Psoas muscle (tissue), 8 donors: ENCODE results near the gene SLC25A29. TPM values are rescaled to one million over a fixed set of nuclear protein-coding genes. Genes with fewer than 3 reads are reported as not detected.

Experiments used
- ATAC-seq, 4 donors: fragments of 200-7000 bp; cut with Tn5 transposase; one replicate each; pipeline ENCODE4 v1.9.1; 2020; ENCODE audit warnings: moderate library complexity in 3 of 4, mild to moderate bottlenecking in 2 of 4
- DNase-seq, 2 donors: peaks; one replicate each; pipeline ENCODE4 v3.0.0-alpha.2; 2020
- H3K27ac ChIP-seq: fragments of 200-600 bp; one replicate; pipeline ENCODE4 v1.8.0; 2022
- H3K27me3 ChIP-seq, 3 donors: fragments of 200-600 bp in 1 of 3; one replicate each; pipeline versions ENCODE4 v1.6.1 to v1.8.0; 2013 to 2022; ENCODE audit warnings: low read length in 2 of 3, mild to moderate bottlenecking in 2 of 3, moderate library complexity in 1 of 3; ENCODE audit not compliant: insufficient read depth in 3 of 3
- H3K36me3 ChIP-seq, 2 donors: fragments of 200-600 bp in 1 of 2; one replicate each; pipeline versions ENCODE4 v1.6.1 to v1.8.0; 2013 to 2022; ENCODE audit warnings: low read depth in 1 of 2, mild to moderate bottlenecking in 1 of 2, moderate library complexity in 1 of 2; ENCODE audit not compliant: insufficient read depth in 1 of 2
- H3K4me1 ChIP-seq: fragments of 200-600 bp; one replicate; pipeline ENCODE4 v1.8.0; 2022
- H3K4me3 ChIP-seq: fragments of 200-600 bp; one replicate; pipeline ENCODE4 v1.8.0; 2022; ENCODE audit warnings: mild to moderate bottlenecking
- H3K9me3 ChIP-seq: fragments of 200-600 bp; one replicate; pipeline ENCODE4 v1.8.0; 2022
- WGBS, 3 donors: extraction: QIAGEN DNeasy Blood & Tissue Kit; methylation state at CpG; one replicate each; pipeline versions ENCODE4 v1.1.6 to v1.1.7; 2013; 5-methylcytosine and 5-hydroxymethylcytosine counted together
- intact Hi-C, 2 donors: fragments of 100-400 bp; cut with DNase I; formaldehyde crosslinking; loops; one replicate each; pipeline versions ENCODE4 v1.11.0 to v1.14.2; 2022
- polyA plus RNA-seq, 3 donors: library from polyadenylated mRNA; stranded (reverse); fragments of 200-250 nt; gene quantifications; one replicate each; pipeline ENCODE4 v1.2.3, GENCODE V29; 2013
- total RNA-seq, 4 donors: library from RNA; stranded (reverse); fragmentation: NEBNext Ultra II Directional in 2 of 4; extraction: Animal tissue kit (Norgen Biotek cat#: 25700) in 2 of 4; gene quantifications; one replicate each; pipeline versions ENCODE4 v1.2.1 to v1.2.4, GENCODE V29; 2021 to 2023
- TF ChIP-seq, protein P1 (sequence below): fragments of 200-600 bp; IDR thresholded peaks from one replicate; pipeline ENCODE4 v1.8.0; 2022; ENCODE audit warnings: antibody characterized with exemption
- donor health status: healthy with polysubstance abuse.
- donor health status: DM: no; HTN: no; CAD: no; lungs with moderate emphysema.
- donor health status: Bipolar disorder and iron deficiency.
- donor health status: healthy.
- donor health status: DM: yes; HTN: yes; CAD: no.
- donor health status: DM: no; HTN: no; CAD: no.
- donor health status: DM: no; HTN: no; CAD: no.
- donor health status: DM: yes; HTN: yes; CAD: no.

SLC25A29 gene
- total and polyA plus RNA-seq, 7 donors, result 4.5 to 14.8 (median 6.7) TPM

DNA sequence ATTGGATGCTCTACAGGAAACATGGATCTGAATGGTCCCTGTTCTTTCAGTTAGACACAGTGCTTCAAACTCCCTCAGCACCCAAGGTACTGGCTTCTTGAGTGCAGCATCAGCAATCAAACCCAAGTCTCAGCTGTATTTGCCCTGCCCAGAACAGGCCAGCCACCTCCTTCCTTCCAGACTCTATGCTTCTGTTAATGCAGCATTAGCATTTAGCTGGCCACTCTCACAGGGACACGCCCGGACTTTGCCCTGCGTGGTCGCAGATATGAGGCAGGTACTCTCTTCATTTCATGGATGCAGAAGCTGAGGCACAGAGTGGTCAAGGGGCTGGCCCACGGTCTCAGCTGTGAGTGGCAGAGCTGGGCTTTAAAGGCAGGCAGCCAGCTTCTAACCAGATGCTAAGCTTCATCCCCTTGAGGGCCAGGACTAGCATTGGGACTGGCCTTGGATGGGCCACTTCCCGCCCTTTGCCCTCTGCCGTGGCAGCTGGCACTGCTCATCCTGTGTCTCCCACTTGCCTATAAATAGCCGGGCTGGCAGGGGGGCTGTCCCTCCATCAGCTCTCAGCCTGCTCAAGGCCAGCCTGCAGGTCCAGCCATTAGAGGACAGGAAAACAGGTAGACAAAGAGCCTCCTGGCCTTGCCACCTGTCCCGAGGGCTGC is 15.4 kb upstream of the SLC25A29 start:
- DNase-seq (no peak), ATAC-seq (peak in 1 of 4 donors; percentile 34)
- WGBS, 3 donors, result 58 to 64% (median 60%) methylated on average over 9 of the region's 9 CpGs
- Histone ChIP-seq H3K27me3 (no peaks in the 10 kb centered on the region), H3K36me3 (no peaks in the 10 kb centered on the region), H3K27ac (no peak overlapping the region), H3K4me3 (no peak overlapping the region), H3K9me3 (no peaks in the 10 kb centered on the region), H3K4me1 (no peaks in the 10 kb centered on the region)
- TF ChIP-seq, protein P1, sequence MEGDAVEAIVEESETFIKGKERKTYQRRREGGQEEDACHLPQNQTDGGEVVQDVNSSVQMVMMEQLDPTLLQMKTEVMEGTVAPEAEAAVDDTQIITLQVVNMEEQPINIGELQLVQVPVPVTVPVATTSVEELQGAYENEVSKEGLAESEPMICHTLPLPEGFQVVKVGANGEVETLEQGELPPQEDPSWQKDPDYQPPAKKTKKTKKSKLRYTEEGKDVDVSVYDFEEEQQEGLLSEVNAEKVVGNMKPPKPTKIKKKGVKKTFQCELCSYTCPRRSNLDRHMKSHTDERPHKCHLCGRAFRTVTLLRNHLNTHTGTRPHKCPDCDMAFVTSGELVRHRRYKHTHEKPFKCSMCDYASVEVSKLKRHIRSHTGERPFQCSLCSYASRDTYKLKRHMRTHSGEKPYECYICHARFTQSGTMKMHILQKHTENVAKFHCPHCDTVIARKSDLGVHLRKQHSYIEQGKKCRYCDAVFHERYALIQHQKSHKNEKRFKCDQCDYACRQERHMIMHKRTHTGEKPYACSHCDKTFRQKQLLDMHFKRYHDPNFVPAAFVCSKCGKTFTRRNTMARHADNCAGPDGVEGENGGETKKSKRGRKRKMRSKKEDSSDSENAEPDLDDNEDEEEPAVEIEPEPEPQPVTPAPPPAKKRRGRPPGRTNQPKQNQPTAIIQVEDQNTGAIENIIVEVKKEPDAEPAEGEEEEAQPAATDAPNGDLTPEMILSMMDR, result no peak
- intact Hi-C loops, result no loop called here

DNA sequence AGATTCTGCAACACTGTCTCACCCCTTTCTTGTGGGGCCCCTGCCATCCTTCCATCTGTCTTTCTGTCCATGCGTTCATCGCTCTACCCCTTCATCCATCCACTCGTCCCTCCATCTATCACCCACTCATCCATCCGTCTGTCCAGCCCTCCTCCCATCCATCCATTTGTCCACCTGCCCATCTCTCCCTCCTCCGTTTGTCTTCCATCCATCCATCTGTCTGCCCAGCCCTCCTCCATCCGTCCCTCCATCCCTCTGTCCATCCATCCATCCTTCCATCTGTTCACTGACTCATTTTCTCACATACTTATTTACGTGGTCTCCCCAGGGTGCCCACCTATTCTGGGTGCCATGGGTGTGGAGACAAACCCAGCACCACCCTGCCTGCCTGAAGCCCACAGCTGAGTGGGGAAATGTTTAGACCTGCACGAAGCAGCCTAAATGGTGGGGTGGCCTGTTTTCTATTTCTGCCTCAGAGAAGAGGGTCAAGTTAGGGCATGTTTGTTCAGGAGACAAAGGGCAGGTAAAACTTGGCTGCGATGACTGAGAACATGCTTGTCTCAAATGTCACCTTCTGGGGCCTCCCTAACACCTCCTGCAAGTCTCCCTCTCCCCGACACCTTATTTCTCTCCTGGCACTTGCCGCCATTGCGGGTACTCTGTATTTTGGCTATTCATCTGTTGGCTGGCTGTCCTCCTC is 14.1 kb upstream of the SLC25A29 start:
- Histone ChIP-seq H3K27me3 (no peaks in the 10 kb centered on the region), H3K9me3 (no peaks in the 10 kb centered on the region), H3K36me3 (no peaks in the 10 kb centered on the region), H3K27ac (no peak overlapping the region), H3K4me1 (no peaks in the 10 kb centered on the region), H3K4me3 (no peak overlapping the region)
- WGBS, 3 donors, result 90 to 92% (median 90%) methylated on average over 12 of the region's 12 CpGs
- TF ChIP-seq, protein P1, result no peak
- DNase-seq (no peak), ATAC-seq (no peak)
- intact Hi-C loops, result no loop called here

DNA sequence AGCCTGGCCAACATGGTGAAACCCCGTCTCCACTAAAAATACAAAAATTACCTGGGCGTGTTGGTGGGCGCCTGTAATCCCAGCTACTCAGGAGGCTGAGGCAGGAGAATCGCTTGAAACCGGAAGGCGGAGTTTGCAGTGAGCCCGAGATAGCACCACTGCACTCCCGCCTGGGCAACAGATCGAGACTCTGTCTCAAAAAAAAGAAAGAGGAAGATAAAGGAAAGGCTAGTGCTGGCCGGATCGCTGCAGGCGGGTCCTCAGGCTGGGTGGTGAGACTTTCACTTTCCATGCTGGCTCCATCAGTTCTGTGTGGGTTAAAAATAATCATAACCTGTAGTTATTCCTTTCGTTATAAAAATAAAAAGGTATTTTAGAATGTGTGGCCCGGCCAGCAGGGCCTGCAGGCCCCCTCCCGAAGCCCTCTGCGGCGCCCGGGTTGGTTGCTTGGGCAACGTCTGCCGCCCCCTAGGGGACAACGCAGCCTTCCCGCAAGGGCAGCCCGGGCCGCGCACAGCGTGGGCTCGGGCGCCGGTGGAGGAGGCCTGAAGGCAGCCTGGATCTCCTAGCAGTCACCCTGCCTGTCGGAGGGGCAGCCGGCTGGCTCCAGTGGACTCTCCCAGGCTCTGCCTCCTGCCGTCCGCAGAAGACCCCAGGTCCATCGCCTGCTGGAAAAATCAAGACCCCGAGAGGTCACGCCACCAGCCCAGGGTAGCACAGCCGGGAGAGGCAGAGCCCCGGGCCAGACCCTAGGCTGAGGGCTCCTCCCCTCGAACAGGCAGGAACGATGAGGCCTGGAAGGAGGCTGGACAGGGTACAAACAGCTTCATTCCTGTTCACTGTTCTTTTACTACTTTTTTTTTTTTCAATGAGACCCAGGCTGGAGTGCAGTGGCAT is 11.9 kb upstream of the SLC25A29 start:
- peak overlapping the region; percentile 11 for H3K27ac ChIP-seq
- TF ChIP-seq, protein P1, result peak; percentile 75
- 29 to 37% (median 30%) methylated on average over 40 of the region's 40 CpGs for WGBS, 3 donors
- no peaks in the 10 kb centered on the region for H3K36me3 ChIP-seq
- ATAC-seq (peak; percentile 79 to 93 (median 86)), DNase-seq (peak; percentile 78 to 88)
- H3K27me3 ChIP-seq, result no peaks in the 10 kb centered on the region
- intact Hi-C loops, result no loop called here
- H3K9me3 ChIP-seq, result no peaks in the 10 kb centered on the region
- peak overlapping the region; percentile 63 for H3K4me3 ChIP-seq
- H3K4me1 ChIP-seq, result peaks cover 9% of the 10 kb centered on the region

DNA sequence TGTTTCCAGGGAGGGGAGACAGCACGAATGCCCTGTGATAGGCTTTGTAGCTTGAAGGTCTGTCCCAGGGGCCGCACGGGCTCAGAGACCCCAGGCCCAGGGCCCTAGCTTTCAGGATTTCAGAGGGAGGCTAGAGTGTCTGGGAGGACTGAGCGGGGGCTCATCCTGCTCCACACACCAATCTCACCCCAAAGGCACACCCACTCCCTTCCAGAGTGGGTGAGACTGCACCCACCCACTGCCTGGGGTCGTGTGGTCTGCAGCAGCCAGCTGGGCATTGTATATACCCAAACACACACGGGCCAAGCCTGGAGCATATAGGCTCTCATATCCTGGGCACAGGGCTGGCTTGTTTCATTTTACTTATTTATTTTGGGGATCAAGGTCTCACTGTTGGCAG is 11.1 kb upstream of the SLC25A29 start:
- H3K27ac ChIP-seq, result no peak overlapping the region
- 92 to 96% (median 96%) methylated on average over 6 of the region's 6 CpGs for WGBS, 3 donors
- no peak for ATAC-seq
- TF ChIP-seq, protein P1, result no peak
- no peaks in the 10 kb centered on the region for H3K27me3 ChIP-seq
- H3K4me3 ChIP-seq, result peak overlapping the region; percentile 63
- H3K36me3 ChIP-seq, result no peaks in the 10 kb centered on the region
- H3K4me1 ChIP-seq, result peaks cover 14% of the 10 kb centered on the region
- H3K9me3 ChIP-seq, result no peaks in the 10 kb centered on the region
- no peak for DNase-seq
- intact Hi-C loops, result no loop called here
